Ovary (tissue), 9 donors: ENCODE data around the gene MASP1. TPM values are rescaled to one million over a fixed set of nuclear protein-coding genes. Genes with fewer than 3 reads are reported as not detected.

ENCODE experiments used
- DNase-seq, 5 donors: peaks; one replicate each; pipeline ENCODE4 v3.0.0-alpha.2; 2019 to 2020
- H3K27ac ChIP-seq, 2 donors: fragments of 200-600 bp; one replicate each; pipeline versions ENCODE4 v1.5.1 to v1.8.0; 2019 to 2022
- H3K27me3 ChIP-seq: fragments of 200-600 bp; one replicate; pipeline ENCODE4 v1.8.0; 2022
- H3K36me3 ChIP-seq: fragments of 200-600 bp; sonication (generic); one replicate; pipeline ENCODE4 v1.5.1; 2019
- H3K4me1 ChIP-seq: one replicate; pipeline ENCODE4 v1.8.1; 2013; ENCODE audit warnings: mild to moderate bottlenecking, moderate library complexity; ENCODE audit not compliant: insufficient read depth
- H3K4me3 ChIP-seq: fragments of 200-600 bp; sonication (generic); one replicate; pipeline ENCODE4 v1.5.1; 2017
- H3K9me3 ChIP-seq, 2 donors: fragments of 200-600 bp in 1 of 2; sonication (generic) in 1 of 2; one replicate each; pipeline versions ENCODE4 v1.5.1 to v1.8.1; 2013 to 2019; ENCODE audit warnings: mild to moderate bottlenecking in 1 of 2, moderate library complexity in 1 of 2
- CTCF ChIP-seq, 3 donors: fragments of 450-650 bp in 2 of 3; fragments of 200-600 bp in 1 of 3; IDR thresholded peaks; one replicate each; pipeline versions ENCODE4 v1.5.1 to v1.8.0; 2016 to 2022; ENCODE audit warnings: antibody characterized with exemption in 3 of 3, mild to moderate bottlenecking in 1 of 3
- EP300 ChIP-seq: sonication (generic); formaldehyde crosslinking; IDR thresholded peaks from one replicate; pipeline ENCODE4 v1.6.1; 2017; ENCODE audit warnings: antibody characterized with exemption
- POLR2A ChIP-seq: fragments of 450-650 bp; IDR thresholded peaks from one replicate; pipeline ENCODE4 v1.6.1; 2017; ENCODE audit warnings: antibody characterized with exemption, mild to moderate bottlenecking, moderate library complexity
- WGBS, 3 donors: extraction: QIAGEN DNeasy Blood & Tissue Kit in 1 of 3; methylation state at CpG; one replicate each; pipeline versions ENCODE4 v1.1.5 to v1.1.7; 2013 to 2017; 5-methylcytosine and 5-hydroxymethylcytosine counted together
- intact Hi-C, 4 donors: fragments of 100-400 bp; cut with DNase I; formaldehyde crosslinking; loops; one replicate each; pipeline versions ENCODE4 v1.11.0 to v1.15.1; 2022 to 2023
- polyA plus RNA-seq, 2 donors: library from polyadenylated mRNA; stranded (reverse); fragments of 200-250 nt in 1 of 2; fragments of 350-450 nt in 1 of 2; fragmentation: Illumina TruSeq in 1 of 2; extraction: RNeasy Lipid Tissue Mini Kit (QIAGEN cat#74804) in 1 of 2; gene quantifications; one replicate each; pipeline ENCODE4 v1.2.3, GENCODE V29; 2013 to 2014
- total RNA-seq, 7 donors: library from RNA; depleted of rRNA in 2 of 7; stranded (reverse); fragments of >200 nt in 2 of 7; fragmentation: NEBNext Ultra II Directional in 3 of 7; extraction: Animal tissue kit (Norgen Biotek cat#: 25700) in 3 of 7; gene quantifications; one replicate each; pipeline versions ENCODE4 v1.1.0 to v1.2.4, GENCODE V29; 2016 to 2023
- donor health status: DM: no; HTN: no; CAD: no; lungs with moderate emphysema.
- donor health status: DM: no; HTN: no; CAD: no.
- donor health status: Bipolar disorder and iron deficiency.
- donor health status: DM: yes; HTN: yes; CAD: no.
- donor health status: DM: no; HTN: no; CAD: no.
- donor health status: DM: yes; HTN: yes; CAD: no.

The MASP1 gene
- total and polyA plus RNA-seq, 9 donors, result 0.40 to 19.5 (median 4.4) TPM

GRCh38 chr3:187269486-187269885, 22.1 kb downstream of the MASP1 start:
- H3K27ac ChIP-seq, result no peak overlapping the region
- H3K27me3 ChIP-seq, result no peaks in the 10 kb centered on the region
- H3K9me3 ChIP-seq, result no peaks in the 10 kb centered on the region
- peaks cover 7% of the 10 kb centered on the region for H3K4me1 ChIP-seq
- H3K36me3 ChIP-seq, result no peaks in the 10 kb centered on the region
- intact Hi-C loops, result no loop called here
- no peak overlapping the region for H3K4me3 ChIP-seq
- no peak for TF ChIP-seq EP300
- TF ChIP-seq CTCF (IDR thresholded peaks at IDR 0.05), result no peak
- DNase-seq, result no peak

DNA sequence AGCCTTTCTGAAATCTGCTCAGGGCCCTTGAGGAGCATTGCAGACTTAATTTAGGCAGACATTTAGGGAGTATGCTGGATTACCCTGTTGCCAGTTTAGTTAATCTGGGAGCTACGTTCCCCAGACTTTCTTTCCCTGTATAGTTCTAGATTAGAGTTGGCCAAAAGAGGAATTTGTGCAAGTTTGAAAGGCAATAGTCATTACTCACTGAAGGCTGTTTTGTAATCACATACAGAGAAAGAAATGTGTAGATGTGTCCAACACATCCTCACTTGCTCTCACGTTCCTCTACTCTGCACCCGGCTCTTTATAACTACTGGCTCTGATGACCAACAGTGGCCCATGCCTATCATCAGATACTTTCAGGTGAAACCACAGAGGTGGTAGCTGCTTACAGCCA, 24.2 kb downstream of the MASP1 start:
- no peaks in the 10 kb centered on the region for H3K27me3 ChIP-seq
- no peak for TF ChIP-seq EP300
- TF ChIP-seq POLR2A, result no peak
- no peak for TF ChIP-seq CTCF (IDR thresholded peaks at IDR 0.05)
- no peak for DNase-seq
- H3K36me3 ChIP-seq, result no peaks in the 10 kb centered on the region
- WGBS, 3 donors, result 81 to 91% (median 90%) methylated on average over 3 of the region's 3 CpGs
- H3K4me1 ChIP-seq, result peaks cover 11% of the 10 kb centered on the region
- intact Hi-C loops, result no loop called here
- no peak overlapping the region for H3K27ac ChIP-seq
- no peak overlapping the region for H3K4me3 ChIP-seq
- no peaks in the 10 kb centered on the region for H3K9me3 ChIP-seq

GRCh38 chr3:187266691-187267090, 24.8 kb downstream of the MASP1 start:
- no peaks in the 10 kb centered on the region for H3K27me3 ChIP-seq
- H3K9me3 ChIP-seq, result no peaks in the 10 kb centered on the region
- H3K27ac ChIP-seq, result no peak overlapping the region
- no peaks in the 10 kb centered on the region for H3K36me3 ChIP-seq
- no peak for DNase-seq
- intact Hi-C loops, result no loop called here
- H3K4me1 ChIP-seq, result peaks cover 11% of the 10 kb centered on the region
- no peak for TF ChIP-seq CTCF (IDR thresholded peaks at IDR 0.05)
- no peak for TF ChIP-seq EP300
- no peak for TF ChIP-seq POLR2A
- H3K4me3 ChIP-seq, result no peak overlapping the region
- WGBS, 3 donors, result 96 to 100% (median 98%) methylated on average over 1 of the region's 1 CpG

GRCh38 chr3:187265461-187265955, 26.0 kb downstream of the MASP1 start:
- H3K9me3 ChIP-seq, result no peaks in the 10 kb centered on the region
- intact Hi-C loops, result no loop called here
- no peak overlapping the region for H3K27ac ChIP-seq
- H3K4me3 ChIP-seq, result no peak overlapping the region
- TF ChIP-seq POLR2A (no peak), EP300 (no peak), CTCF (IDR thresholded peaks at IDR 0.05) (no peak)
- peaks cover 11% of the 10 kb centered on the region for H3K4me1 ChIP-seq
- H3K27me3 ChIP-seq, result no peaks in the 10 kb centered on the region
- DNase-seq, result no peak
- no peaks in the 10 kb centered on the region for H3K36me3 ChIP-seq
- 58 to 69% (median 66%) methylated on average over 2 of the region's 2 CpGs for WGBS, 3 donors

GRCh38 chr3:187264911-187265310, 26.6 kb downstream of the MASP1 start:
- 69 to 75% (median 73%) methylated on average over 3 of the region's 3 CpGs for WGBS, 3 donors
- H3K4me3 ChIP-seq, result no peak overlapping the region
- H3K9me3 ChIP-seq, result no peaks in the 10 kb centered on the region
- intact Hi-C loops, result no loop called here
- no peaks in the 10 kb centered on the region for H3K27me3 ChIP-seq
- no peaks in the 10 kb centered on the region for H3K36me3 ChIP-seq
- DNase-seq, result no peak
- no peak for TF ChIP-seq POLR2A
- no peak for TF ChIP-seq CTCF (IDR thresholded peaks at IDR 0.05)
- TF ChIP-seq EP300, result no peak
- H3K4me1 ChIP-seq, result peaks cover 11% of the 10 kb centered on the region
- H3K27ac ChIP-seq, result no peak overlapping the region
